Activated CD4-positive, alpha-beta memory T cell treated with anti-CD3 and anti-CD28 coated beads, Interleukin-2, amount 10 ng/mL, durations not matched to agents 7 days and 5 days (primary cell): ENCODE data around the gene CCNY. TPM values are rescaled to one million over a fixed set of nuclear protein-coding genes. Genes with fewer than 3 reads are reported as not detected.

ENCODE experiments used
- CTCF ChIA-PET: fragments of 350-600 bp; sonication (Branson Sonifier 250); formaldehyde crosslinking; loops from one replicate; lab custom pipeline; 2021; ENCODE audit warnings: antibody characterized with exemption, inconsistent platforms; lab: Charles Lee
- POLR2A ChIA-PET: fragments of 350-600 bp; sonication (Branson Sonifier 250); formaldehyde crosslinking; loops from one replicate; lab custom pipeline; 2021; ENCODE audit warnings: antibody characterized with exemption; lab: Charles Lee
- DNase-seq: peaks from one replicate; pipeline ENCODE4 v3.0.0-alpha.2; 2020
- H3K27ac Mint-ChIP-seq: one replicate; pipeline ENCODE4 v1.8.0; 2021; ENCODE audit warnings: mild to moderate bottlenecking, mixed read lengths
- H3K27me3 Mint-ChIP-seq: one replicate; pipeline ENCODE4 v1.8.0; 2021; ENCODE audit warnings: mixed read lengths
- H3K36me3 Mint-ChIP-seq: one replicate; pipeline ENCODE4 v1.8.0; 2021; ENCODE audit warnings: low read depth, mixed read lengths
- H3K4me1 Mint-ChIP-seq: one replicate; pipeline ENCODE4 v1.8.0; 2021; ENCODE audit warnings: mixed read lengths
- H3K4me3 Mint-ChIP-seq: one replicate; pipeline ENCODE4 v1.8.0; 2021; ENCODE audit warnings: mild to moderate bottlenecking, mixed read lengths
- H3K9me3 Mint-ChIP-seq: one replicate; pipeline ENCODE4 v1.8.0; 2021; ENCODE audit warnings: mixed read lengths
- total RNA-seq, 2 experiments: library from RNA; stranded (reverse); gene quantifications; one replicate each; pipeline ENCODE4 v1.2.3, GENCODE V29; 2021

The CCNY gene
- total RNA-seq, 2 experiments from 2014 or later, result 49.3 to 56.7 TPM

DNA sequence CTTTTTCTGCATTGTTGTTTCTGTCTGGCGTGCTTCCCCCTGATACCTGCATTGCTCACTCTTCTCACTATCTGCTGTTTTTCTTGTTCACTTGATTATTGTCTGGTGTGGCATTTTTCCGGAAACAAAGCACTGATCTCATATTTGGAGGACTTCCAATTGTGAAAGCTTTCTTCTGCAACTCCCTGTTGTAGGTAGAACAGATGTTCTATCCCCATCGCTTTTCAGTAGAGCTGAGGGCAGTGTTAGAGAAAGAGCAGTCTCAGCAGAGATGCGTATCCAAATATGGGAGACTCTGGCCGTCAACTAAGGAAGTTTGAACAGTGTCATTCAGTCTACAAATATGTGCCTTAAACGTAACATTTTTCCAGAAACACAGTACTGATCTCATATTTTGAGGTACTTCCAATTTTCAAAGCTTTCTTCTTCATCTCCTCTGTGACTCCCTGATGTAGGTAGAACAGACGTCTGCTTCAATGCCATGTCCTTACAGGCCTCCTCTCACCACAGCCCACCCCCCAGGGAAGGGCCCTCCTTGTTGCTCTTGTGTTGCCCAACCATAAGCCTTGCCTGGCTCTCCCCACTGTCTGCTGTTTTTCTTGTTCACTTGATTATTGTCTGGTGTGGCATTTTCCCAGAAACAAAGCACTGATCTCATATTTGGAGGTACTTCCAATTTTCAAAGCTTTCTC is 241.8 kb downstream of the CCNY start:
- ChIA-PET CTCF (interaction anchor here (3.3 kb wide), 1 partner anchor 15 kb away, joined by 13 read pairs; no protein-coding TSS in a partner anchor), POLR2A (no interaction called here)
- Mint-ChIP-seq H3K27me3 (peaks cover 2% of the 10 kb centered on the region), H3K27ac (no peak overlapping the region), H3K36me3 (peaks cover 8% of the 10 kb centered on the region), H3K9me3 (no peaks in the 10 kb centered on the region), H3K4me3 (no peak overlapping the region), H3K4me1 (peaks cover 2% of the 10 kb centered on the region)
- DNase-seq, result no peak

DNA sequence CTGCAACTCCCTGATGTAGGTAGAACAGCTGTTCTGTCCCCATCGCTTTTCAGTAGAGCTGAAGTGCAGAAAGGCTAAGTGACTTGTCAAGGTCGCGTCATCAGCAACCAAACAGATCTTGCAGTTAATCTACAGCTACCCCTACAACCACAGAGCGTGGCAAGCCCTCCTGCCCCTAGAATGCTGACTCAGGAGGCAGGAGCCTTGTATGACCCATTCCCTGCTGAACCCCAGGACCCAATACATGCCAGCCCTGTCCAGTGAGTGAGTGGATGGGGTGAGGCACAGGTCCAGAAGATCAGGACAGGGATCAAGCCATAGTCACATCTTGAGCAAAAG is 242.3 kb downstream of the CCNY start:
- no peak overlapping the region for H3K27ac Mint-ChIP-seq
- H3K9me3 Mint-ChIP-seq, result no peaks in the 10 kb centered on the region
- CTCF ChIA-PET, result interaction anchor here (3.3 kb wide), 1 partner anchor 15 kb away, joined by 13 read pairs; no protein-coding TSS in a partner anchor
- H3K36me3 Mint-ChIP-seq, result peaks cover 8% of the 10 kb centered on the region
- no peak overlapping the region for H3K4me3 Mint-ChIP-seq
- H3K27me3 Mint-ChIP-seq, result peaks cover 2% of the 10 kb centered on the region
- no peak for DNase-seq
- peaks cover 2% of the 10 kb centered on the region for H3K4me1 Mint-ChIP-seq
- POLR2A ChIA-PET, result no interaction called here

DNA sequence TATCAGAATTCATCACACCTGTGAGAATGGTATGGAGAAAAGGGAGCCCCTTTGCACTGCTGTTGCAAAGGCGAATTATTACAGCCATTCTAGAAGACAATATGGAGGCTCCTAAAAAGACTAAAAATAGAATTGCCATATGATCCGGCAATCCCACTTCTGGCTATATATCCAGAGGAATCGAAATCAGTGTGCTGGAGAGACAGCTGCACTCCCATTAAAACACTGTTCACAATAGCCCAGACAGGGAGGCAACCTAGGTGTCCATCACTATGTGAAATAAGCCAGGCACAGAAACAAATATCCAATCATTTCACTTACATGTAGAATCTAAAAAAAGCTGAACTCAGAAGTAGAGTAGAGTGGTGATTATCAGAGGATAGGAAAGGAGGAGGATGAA is 242.8 kb downstream of the CCNY start:
- no peaks in the 10 kb centered on the region for H3K9me3 Mint-ChIP-seq
- H3K4me1 Mint-ChIP-seq, result peaks cover 2% of the 10 kb centered on the region
- POLR2A ChIA-PET, result no interaction called here
- H3K27me3 Mint-ChIP-seq, result peaks cover 2% of the 10 kb centered on the region
- no peak overlapping the region for H3K27ac Mint-ChIP-seq
- H3K36me3 Mint-ChIP-seq, result peaks cover 5% of the 10 kb centered on the region
- H3K4me3 Mint-ChIP-seq, result no peak overlapping the region
- DNase-seq, result no peak
- CTCF ChIA-PET, result interaction anchor here (1.3 to 3.3 kb wide), 2 partner anchors 16 to 18 kb away, joined by 3 to 13 read pairs; no protein-coding TSS in a partner anchor

DNA sequence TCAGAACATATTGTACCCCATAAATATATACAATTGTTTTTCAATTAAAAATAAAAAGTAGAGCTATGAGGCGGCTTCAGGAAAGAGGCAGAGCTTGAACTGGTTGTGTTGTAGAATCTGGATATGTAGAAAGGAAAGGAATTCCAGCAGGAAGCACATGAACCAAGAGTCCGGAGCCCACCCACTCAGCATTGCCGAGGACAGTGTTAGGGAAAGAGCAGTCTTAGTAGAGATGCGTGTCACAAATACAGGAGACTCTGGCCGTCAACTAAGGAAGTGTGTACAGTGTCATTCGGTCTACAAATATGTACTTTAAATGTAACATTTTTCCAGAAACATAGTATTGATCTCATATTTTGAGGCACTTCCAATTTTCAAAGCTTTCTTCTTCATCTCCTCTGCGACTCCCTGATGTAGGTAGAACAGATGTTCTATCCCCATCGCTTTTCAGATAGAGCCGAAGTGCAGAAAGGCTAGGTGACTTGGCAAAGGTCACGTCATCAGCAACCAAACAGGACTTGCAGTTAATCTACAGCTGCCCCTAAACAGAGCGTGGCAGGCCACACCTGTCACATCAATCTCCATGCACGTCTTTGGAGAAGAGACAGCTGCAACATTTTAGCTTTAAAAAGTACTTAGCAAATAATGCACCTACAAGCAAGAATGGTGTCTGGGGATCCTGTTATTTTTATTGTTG is 243.6 kb downstream of the CCNY start:
- Mint-ChIP-seq H3K4me1 (peaks cover 2% of the 10 kb centered on the region), H3K27me3 (peaks cover 2% of the 10 kb centered on the region), H3K9me3 (no peaks in the 10 kb centered on the region), H3K27ac (no peak overlapping the region), H3K4me3 (no peak overlapping the region), H3K36me3 (peaks cover 5% of the 10 kb centered on the region)
- ChIA-PET POLR2A (no interaction called here), CTCF (interaction anchor here (1.3 to 3.3 kb wide), 2 partner anchors 17 to 19 kb away, joined by 3 to 13 read pairs; no protein-coding TSS in a partner anchor)
- no peak for DNase-seq

DNA sequence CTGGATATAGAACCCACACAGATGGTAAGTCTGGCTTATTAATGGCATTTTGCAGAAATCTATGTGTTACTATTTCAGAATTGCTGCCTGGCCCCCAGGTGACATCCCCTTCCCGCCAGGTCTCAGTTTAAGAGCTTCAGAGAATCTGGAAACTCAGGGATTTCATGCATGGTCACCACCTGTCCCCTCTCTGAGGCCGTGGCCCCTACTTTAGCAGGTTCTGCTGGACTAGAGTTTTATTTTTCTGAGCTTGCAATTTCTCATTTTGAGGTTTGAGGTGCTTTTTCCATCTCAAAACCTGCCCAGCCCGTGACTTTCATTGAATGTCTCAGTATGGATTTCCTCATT is 244.1 kb downstream of the CCNY start:
- POLR2A ChIA-PET, result no interaction called here
- Mint-ChIP-seq H3K9me3 (no peaks in the 10 kb centered on the region), H3K36me3 (peaks cover 2% of the 10 kb centered on the region), H3K4me3 (no peak overlapping the region), H3K27me3 (peaks cover 2% of the 10 kb centered on the region), H3K4me1 (peaks cover under 1% of the 10 kb centered on the region), H3K27ac (no peak overlapping the region)
- CTCF ChIA-PET, result interaction anchor here (1.3 to 3.3 kb wide), 2 partner anchors 17 to 19 kb away, joined by 3 to 13 read pairs; no protein-coding TSS in a partner anchor
- no peak for DNase-seq

DNA sequence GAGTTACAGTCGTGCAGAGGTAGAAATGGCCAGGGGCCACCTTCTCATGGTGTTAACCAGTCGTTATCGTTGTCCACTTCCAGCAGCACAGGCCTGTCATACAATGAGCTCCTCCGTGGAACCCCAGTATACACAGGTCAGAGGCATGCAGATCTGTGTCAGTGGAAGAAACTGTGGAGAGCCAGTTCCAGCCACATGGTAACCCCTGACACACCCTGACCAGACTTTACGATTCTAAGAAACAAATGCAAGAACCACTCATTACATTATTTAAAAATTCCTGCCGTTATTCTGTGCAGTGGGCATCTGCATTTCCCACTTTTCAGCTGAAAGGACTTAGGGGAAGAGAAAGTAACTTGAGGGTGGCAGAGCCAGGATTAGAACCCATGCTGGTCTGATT is 245.3 kb downstream of the CCNY start:
- no peak overlapping the region for H3K4me3 Mint-ChIP-seq
- DNase-seq, result no peak
- no peaks in the 10 kb centered on the region for H3K4me1 Mint-ChIP-seq
- H3K27me3 Mint-ChIP-seq, result peaks cover 2% of the 10 kb centered on the region
- CTCF ChIA-PET, result no interaction called here
- no peak overlapping the region for H3K27ac Mint-ChIP-seq
- H3K36me3 Mint-ChIP-seq, result no peaks in the 10 kb centered on the region
- no peaks in the 10 kb centered on the region for H3K9me3 Mint-ChIP-seq
- POLR2A ChIA-PET, result no interaction called here

DNA sequence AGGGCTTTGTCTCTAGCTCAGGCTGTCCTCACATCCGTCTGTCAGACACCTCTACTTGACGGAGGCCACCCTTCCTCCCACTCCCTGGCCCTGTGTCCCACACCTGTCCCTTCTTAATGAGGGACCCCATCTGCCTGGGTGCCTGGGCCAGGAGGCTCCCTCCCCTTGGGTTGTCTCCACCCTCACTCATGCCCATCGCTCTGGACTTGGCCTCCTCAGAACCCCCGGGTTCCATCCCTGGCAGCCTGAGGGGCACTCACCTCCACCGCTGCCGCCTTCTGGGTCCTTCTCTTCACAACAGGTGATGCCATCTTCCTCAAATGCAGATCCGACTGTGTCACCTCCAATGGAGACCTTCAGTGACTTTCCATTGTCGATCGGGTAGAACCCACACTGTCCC is 248.6 kb downstream of the CCNY start:
- CTCF ChIA-PET, result no interaction called here
- Mint-ChIP-seq H3K27ac (no peak overlapping the region), H3K36me3 (no peaks in the 10 kb centered on the region), H3K9me3 (no peaks in the 10 kb centered on the region), H3K27me3 (peaks cover 2% of the 10 kb centered on the region), H3K4me1 (no peaks in the 10 kb centered on the region), H3K4me3 (no peak overlapping the region)
- no peak for DNase-seq
- POLR2A ChIA-PET, result no interaction called here

DNA sequence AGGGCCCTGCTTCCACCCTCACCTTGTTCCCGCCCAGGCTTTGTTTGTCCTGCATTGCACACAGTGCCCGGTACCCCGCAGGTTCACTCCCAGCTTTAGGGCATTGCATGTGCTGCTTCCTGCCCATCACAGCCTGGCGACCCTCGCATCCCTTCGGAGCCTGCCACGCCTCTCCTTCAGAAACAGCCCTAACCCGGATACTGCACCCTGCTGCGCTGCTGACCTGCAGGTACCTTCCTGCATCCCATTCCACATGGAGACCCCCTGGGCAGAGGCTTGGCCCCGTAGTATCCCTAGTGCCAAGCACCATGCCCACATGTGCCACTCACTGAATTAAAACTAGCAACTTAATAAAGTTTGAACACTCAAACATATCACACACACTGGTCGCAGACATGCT is 249.0 kb downstream of the CCNY start:
- Mint-ChIP-seq H3K27me3 (peaks cover 2% of the 10 kb centered on the region), H3K4me3 (no peak overlapping the region), H3K9me3 (no peaks in the 10 kb centered on the region), H3K27ac (no peak overlapping the region), H3K4me1 (no peaks in the 10 kb centered on the region), H3K36me3 (no peaks in the 10 kb centered on the region)
- no peak for DNase-seq
- ChIA-PET POLR2A (no interaction called here), CTCF (interaction anchor here (1.1 kb wide), 1 partner anchor 19 kb away, joined by 3 read pairs; no protein-coding TSS in a partner anchor)

DNA sequence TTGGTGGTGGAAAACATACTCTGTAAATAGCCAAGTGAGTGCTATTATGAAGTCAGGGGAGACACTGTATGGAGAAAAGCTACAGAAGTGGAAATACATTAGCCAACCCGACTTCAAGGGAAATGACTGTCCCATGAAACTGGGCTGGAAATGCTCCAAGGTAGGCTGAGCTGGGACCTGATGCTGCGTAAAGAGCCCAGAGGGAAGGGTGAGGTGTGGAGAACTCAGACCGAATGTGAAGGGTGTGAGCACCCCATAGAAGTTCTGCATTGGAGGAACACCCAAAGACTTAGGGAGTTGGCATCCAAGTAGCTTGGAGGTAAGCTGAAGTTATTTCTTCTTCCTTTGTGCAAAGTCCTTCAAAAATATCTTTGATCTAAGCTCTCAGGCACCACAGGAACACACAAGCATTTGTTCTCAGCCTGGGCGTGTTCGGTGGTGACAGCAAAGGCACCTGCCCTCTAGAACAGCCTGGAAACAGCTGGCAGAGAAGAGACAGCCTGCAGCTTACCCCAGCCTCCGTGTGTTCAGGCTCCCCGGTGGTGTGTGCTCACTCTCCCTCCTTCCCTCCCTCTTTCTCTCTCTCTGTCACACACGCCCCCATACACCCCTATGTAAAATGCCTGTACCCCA is 249.7 kb downstream of the CCNY start:
- DNase-seq, result no peak
- Mint-ChIP-seq H3K36me3 (no peaks in the 10 kb centered on the region), H3K27me3 (peaks cover 2% of the 10 kb centered on the region), H3K4me3 (no peak overlapping the region), H3K9me3 (no peaks in the 10 kb centered on the region), H3K4me1 (no peaks in the 10 kb centered on the region), H3K27ac (no peak overlapping the region)
- POLR2A ChIA-PET, result no interaction called here
- CTCF ChIA-PET, result interaction anchor here (1.1 kb wide), 1 partner anchor 19 kb away, joined by 3 read pairs; no protein-coding TSS in a partner anchor

DNA sequence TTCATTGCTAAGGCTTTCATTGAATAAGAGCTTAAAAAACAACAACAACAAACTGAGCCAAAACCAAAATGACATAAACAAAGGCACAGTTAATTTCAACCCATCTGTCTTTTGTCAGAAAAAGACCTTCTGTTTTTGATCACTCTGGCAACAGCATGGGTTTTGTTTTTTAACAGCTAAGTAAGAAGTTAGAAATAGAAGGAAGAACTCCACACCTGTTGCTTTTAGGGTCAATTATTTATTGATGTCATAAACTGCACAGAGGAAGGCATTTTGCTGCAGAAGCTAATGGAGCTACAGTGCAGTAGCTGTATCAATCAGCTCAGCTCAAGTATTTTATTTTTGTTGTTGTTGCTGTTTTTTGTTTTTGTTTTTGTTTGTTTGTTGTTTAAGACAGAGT is 252.5 kb downstream of the CCNY start:
- ChIA-PET CTCF (no interaction called here), POLR2A (no interaction called here)
- DNase-seq, result no peak
- no peaks in the 10 kb centered on the region for H3K4me1 Mint-ChIP-seq
- peaks cover 5% of the 10 kb centered on the region for H3K9me3 Mint-ChIP-seq
- H3K27ac Mint-ChIP-seq, result no peak overlapping the region
- H3K4me3 Mint-ChIP-seq, result no peak overlapping the region
- H3K27me3 Mint-ChIP-seq, result peaks cover 2% of the 10 kb centered on the region
- no peaks in the 10 kb centered on the region for H3K36me3 Mint-ChIP-seq

DNA sequence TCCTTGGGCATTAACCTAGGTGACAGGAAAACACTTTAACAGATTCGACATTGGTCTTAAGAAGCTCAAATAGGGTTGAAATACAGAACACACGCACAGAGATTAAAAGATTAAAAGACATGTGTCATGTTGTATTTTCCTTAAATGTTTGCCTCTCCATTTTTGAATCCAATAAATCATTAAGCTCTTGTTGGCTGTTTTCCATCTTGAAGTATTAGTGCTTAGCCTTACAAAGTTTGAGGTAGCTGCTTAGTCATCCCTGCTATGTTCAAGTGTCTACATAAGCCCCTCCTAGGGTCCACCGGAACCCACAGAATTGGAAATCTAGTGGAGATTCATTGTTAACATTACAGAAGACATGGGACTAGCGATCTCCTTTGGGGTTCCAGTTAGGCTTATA is 256.1 kb downstream of the CCNY start:
- H3K27ac Mint-ChIP-seq, result no peak overlapping the region
- peaks cover 7% of the 10 kb centered on the region for H3K9me3 Mint-ChIP-seq
- H3K36me3 Mint-ChIP-seq, result no peaks in the 10 kb centered on the region
- POLR2A ChIA-PET, result no interaction called here
- H3K27me3 Mint-ChIP-seq, result peaks cover 2% of the 10 kb centered on the region
- CTCF ChIA-PET, result no interaction called here
- H3K4me3 Mint-ChIP-seq, result no peak overlapping the region
- no peaks in the 10 kb centered on the region for H3K4me1 Mint-ChIP-seq
- no peak for DNase-seq

DNA sequence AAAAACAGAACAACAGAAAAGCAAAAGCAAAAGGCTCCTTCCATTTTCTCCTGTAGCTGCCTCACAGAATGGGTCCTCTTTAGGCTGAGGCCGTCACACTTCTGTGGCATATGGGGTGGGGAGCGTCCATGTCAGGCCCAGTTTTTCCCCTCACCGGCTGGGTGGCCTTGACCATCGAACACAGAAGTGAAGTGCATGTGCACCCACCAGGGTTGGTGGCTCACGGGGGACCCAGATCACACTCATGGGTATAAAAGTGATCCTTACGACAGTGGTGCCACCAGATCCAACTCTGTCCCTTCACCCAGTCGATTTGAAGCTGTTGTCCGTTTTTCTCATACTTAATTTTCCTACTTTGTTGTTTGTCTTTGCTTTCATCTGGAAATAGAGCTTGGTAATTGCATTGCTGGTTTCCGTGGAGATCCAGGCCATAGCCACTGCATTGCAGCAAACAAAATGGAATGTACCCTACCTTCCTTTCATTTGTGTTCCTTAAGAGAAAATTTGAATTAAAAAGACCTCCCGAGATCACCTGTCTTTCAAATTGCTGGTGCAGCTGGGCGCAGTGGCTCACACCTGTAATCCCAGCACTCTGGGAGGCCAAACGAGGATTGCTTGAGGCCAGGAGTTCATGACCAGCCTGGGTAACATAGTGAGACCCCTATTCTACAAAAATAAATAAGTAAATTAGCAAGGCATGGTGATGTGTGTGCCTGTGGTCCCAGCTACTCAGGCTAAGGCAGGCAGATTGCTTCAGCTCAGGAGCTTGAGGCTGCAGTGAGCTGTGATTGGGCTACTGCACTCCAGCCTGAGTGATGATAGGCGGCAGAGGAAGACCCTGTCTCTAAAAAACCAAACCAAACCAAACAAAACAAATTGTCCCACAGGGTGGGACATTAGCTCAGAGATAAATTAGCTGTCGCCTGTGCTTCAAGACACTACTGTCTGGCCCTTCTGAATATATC is 258.1 kb downstream of the CCNY start:
- no peak for DNase-seq
- POLR2A ChIA-PET, result no interaction called here
- Mint-ChIP-seq H3K27me3 (peaks cover 2% of the 10 kb centered on the region), H3K36me3 (no peaks in the 10 kb centered on the region), H3K27ac (no peak overlapping the region), H3K9me3 (peaks cover 7% of the 10 kb centered on the region), H3K4me1 (no peaks in the 10 kb centered on the region), H3K4me3 (no peak overlapping the region)
- CTCF ChIA-PET, result interaction anchor here (1.6 kb wide), 1 partner anchor 41 kb away, joined by 4 read pairs; no protein-coding TSS in a partner anchor
